HG03108 (cell line): ENCODE measurements around the gene PDAP1.
"Not testable (repeated sequence)": the region's sequence is repeated elsewhere in the genome, so short reads cannot be mapped to it uniquely, and the experiment has no call there.

ENCODE experiments used
- ATAC-seq: cut with Tn5 transposase; IDR thresholded peaks from one replicate; pipeline ENCODE4 v1.9.1; 2021; ENCODE audit warnings: moderate library complexity; ENCODE audit not compliant: unreplicated experiment

The PDAP1 gene

GRCh38 chr7:99357701-99358490, 50.5 kb downstream of the PDAP1 start:
- no peak for ATAC-seq

GRCh38 chr7:99355098-99355497, 53.3 kb downstream of the PDAP1 start:
- no peak for ATAC-seq

GRCh38 chr7:99352247-99352646, 56.1 kb downstream of the PDAP1 start:
- no peak for ATAC-seq

GRCh38 chr7:99350641-99351040, 57.8 kb downstream of the PDAP1 start:
- not testable (repeated sequence) for ATAC-seq
